Measurements from ENCODE around the gene KDELR1. TPM values are rescaled to one million over a fixed set of nuclear protein-coding genes. Genes with fewer than 3 reads are reported as not detected.

KDELR1 gene
- total and polyA plus RNA-seq, 2 of the 13 experiments (the other 11 are each of a cell fraction or from before 2014, with no cell fraction given) = 134 to 185 TPM

- no peak for ATAC-seq
- H3K9ac ChIP-seq (ENCODE audit: insufficient read depth, low read depth, low read length) = no peak overlapping the region
- H3K27ac ChIP-seq (ENCODE audit: extremely low read length, insufficient read depth, low read length) = no peak overlapping the region
- DNase-seq (ENCODE audit: low spot score) = no peak
- peaks cover 0 to 2% of the 10 kb centered on the region in 2 experiments; a peak in 1 of 5 replicates for H3K36me3 ChIP-seq (replicated peaks in 1 of 2; ENCODE audit: control insufficient read depth in 1 of 2, insufficient read depth in 2 of 2, low read length in 2 of 2)
- H3K79me2 ChIP-seq (ENCODE audit: insufficient read depth, low read length) = no peaks in the 10 kb centered on the region
- FAIRE-seq = no peak
- H3K4me3 ChIP-seq (replicated peaks in 1 of 3; ENCODE audit: insufficient read depth in 1 of 3, low read depth in 2 of 3, low read length in 3 of 3) = no peak overlapping the region
- no peak for TF ChIP-seq RFXANK (CRISPR knock-in tag; IDR thresholded peaks at IDR 0.05)
- TF ChIP-seq KMT2B (CRISPR knock-in tag; IDR thresholded peaks at IDR 0.05) = no peak
- TF ChIP-seq CEBPZ (IDR thresholded peaks at IDR 0.05; ENCODE audit: low read length) = no peak
- no peak for TF ChIP-seq ZNF205 (CRISPR knock-in tag; IDR thresholded peaks at IDR 0.05)
- TF ChIP-seq KMT2A (CRISPR knock-in tag; IDR thresholded peaks at IDR 0.05) = no peak
- TF ChIP-seq ZNF124 (CRISPR knock-in tag; IDR thresholded peaks at IDR 0.05) = no peak
- no peak for TF ChIP-seq BATF2 (CRISPR knock-in tag; IDR thresholded peaks at IDR 0.05)
- no peak for TF ChIP-seq KIAA2018 (CRISPR knock-in tag; IDR thresholded peaks at IDR 0.05; ENCODE audit: borderline replicate concordance)
- TF ChIP-seq ARNT (IDR thresholded peaks at IDR 0.05) = no peak
- POLR2A ChIA-PET = no interaction called here
- no peaks in the 10 kb centered on the region for H4K20me1 ChIP-seq (ENCODE audit: insufficient read depth, low read length)
- H2AFZ ChIP-seq (ENCODE audit: low read length) = no peak overlapping the region
- intact Hi-C loops (cut with micrococcal nuclease; ENCODE audit: unreplicated experiment) (no loop called here), in situ Hi-C loops (cut with HindIII; ENCODE audit: extremely low pct_ligation_motif_present, low pct_unique_long_range_greater_than_20kb) (no loop called here)
- no peaks in the 10 kb centered on the region for H3K9me3 ChIP-seq (ENCODE audit: low read length)
- H3K27me3 ChIP-seq (ENCODE audit: control insufficient read depth in 1 of 2, insufficient read depth in 2 of 2, low read length in 2 of 2) = no peaks in the 10 kb centered on the region
- H3K4me1 ChIP-seq (ENCODE audit: insufficient read depth, low read length) = peaks cover 28% of the 10 kb centered on the region
- WGBS (ENCODE audit: low lambda C conversion rate) = 96% methylated on average over 3 of the region's 3 CpGs
- no peak overlapping the region for H3K4me2 ChIP-seq (ENCODE audit: low read depth, low read length)
- CTCF ChIA-PET (ENCODE audit: low intra/inter-chr PET ratio, low total read pairs) = no interaction called here
- no TSS peak for BruUV-seq (replicated peaks)
These were observed 29.4 kb downstream of the KDELR1 start for GRCh38 chr19:48361912-48362311.

All from HepG2 (cell line).